HG02840 (cell line): ENCODE measurements around the gene ITGA5.

Experiments
- ATAC-seq: cut with Tn5 transposase; IDR thresholded peaks from one replicate; pipeline ENCODE4 v1.9.1; 2021; ENCODE audit warnings: mild to moderate bottlenecking, moderate library complexity, moderate number of reproducible peaks; ENCODE audit not compliant: unreplicated experiment, low FRiP score

ITGA5 gene

GRCh38 chr12:54431911-54432814, 13.1 kb upstream of the ITGA5 start:
- no peak for ATAC-seq

- ATAC-seq = no peak
Observed at GRCh38 chr12:54430471-54431069, 11.5 kb upstream of the ITGA5 start.

GRCh38 chr12:54429014-54429471, 10.0 kb upstream of the ITGA5 start:
- no peak for ATAC-seq

- no peak for ATAC-seq
Observed at GRCh38 chr12:54428050-54429013, 9.3 kb upstream of the ITGA5 start.

- no peak for ATAC-seq
Observed at GRCh38 chr12:54427106-54427505, 8.0 kb upstream of the ITGA5 start.

GRCh38 chr12:54426690-54427089, 7.6 kb upstream of the ITGA5 start:
- no peak for ATAC-seq

- ATAC-seq = no peak
Observed at GRCh38 chr12:54425702-54426101, 6.6 kb upstream of the ITGA5 start.

- no peak for ATAC-seq
Observed at GRCh38 chr12:54424224-54424623, 5.2 kb upstream of the ITGA5 start.

- no peak for ATAC-seq
Observed at GRCh38 chr12:54423816-54424150, 4.7 kb upstream of the ITGA5 start.

- no peak for ATAC-seq
Observed at GRCh38 chr12:54421879-54422250, 2.8 kb upstream of the ITGA5 start.

- no peak for ATAC-seq
Observed at GRCh38 chr12:54421175-54421878, 2.3 kb upstream of the ITGA5 start.

GRCh38 chr12:54420766-54421144, 1.7 kb upstream of the ITGA5 start:
- ATAC-seq = no peak

GRCh38 chr12:54418441-54419087, 502 bp downstream of the ITGA5 start:
- ATAC-seq = no peak

- ATAC-seq = no peak
Observed at GRCh38 chr12:54417712-54418440, 1.2 kb downstream of the ITGA5 start.

GRCh38 chr12:54416687-54417603, 2.1 kb downstream of the ITGA5 start:
- no peak for ATAC-seq

GRCh38 chr12:54415221-54415929, 3.7 kb downstream of the ITGA5 start:
- no peak for ATAC-seq
